GM12878 (cell line): ENCODE measurements around the gene DOCK1. TPM values are rescaled to one million over a fixed set of nuclear protein-coding genes. Genes with fewer than 3 reads are reported as not detected.

Experiments used
- MAX ChIP-seq: IDR thresholded peaks from 2 replicates; pipeline ENCODE4 v1.6.1; 2012; ENCODE audit warnings: low read depth, low read length, improper control_type of control experiment
- PAX5 ChIP-seq: IDR thresholded peaks from 2 replicates; pipeline ENCODE4 v1.6.1; 2011; ENCODE audit warnings: low read depth, low read length, borderline replicate concordance
- POU2F2 ChIP-seq: IDR thresholded peaks from 3 replicates; pipeline ENCODE4 v1.6.1; 2011; ENCODE audit warnings: low read depth, mild to moderate bottlenecking, low read length, borderline replicate concordance
- ZBTB40 ChIP-seq: fragments of 450-650 bp; IDR thresholded peaks from 2 replicates; pipeline ENCODE4 v1.6.1; 2016; ENCODE audit warnings: mild to moderate bottlenecking, moderate library complexity, borderline replicate concordance
- ZZZ3 ChIP-seq: IDR thresholded peaks from 2 replicates; pipeline ENCODE4 v1.6.1; 2011; ENCODE audit warnings: low read depth; ENCODE audit not compliant: control insufficient read depth, insufficient read length
- polyA plus RNA-seq, 11 experiments: library from polyadenylated mRNA; depleted of rRNA in 4 of 11; unstranded in 6 of 11; stranded (reverse) in 5 of 11; fragments of >200 nt; fragmentation: Nextera tagmentation in 4 of 11; fragmentation: Illumina TruSeq in 1 of 11; extraction: Ambion mirVana in 4 of 11; extraction: Trizol in 1 of 11; gene quantifications; 1 replicate in 1 of 11; 2 replicates in 10 of 11; pipeline versions ENCODE4 v1.2.1 to v1.2.3, GENCODE V29; 2011 to 2016; ENCODE audit warnings: inconsistent platforms in 2 of 11, missing spikeins in 2 of 11, low read depth in 1 of 11
- total RNA-seq, 4 experiments: library from RNA; depleted of rRNA in 3 of 4; stranded (reverse); fragments of >200 nt in 3 of 4; fragmentation: Illumina TruSeq in 1 of 4; extraction: Trizol in 1 of 4; gene quantifications; 2 replicates each; pipeline versions ENCODE4 v1.2.1 to v1.2.3, GENCODE V29; 2013 to 2021
- TF ChIP-seq, protein P1 (sequence below): IDR thresholded peaks from 2 replicates; pipeline ENCODE4 v1.6.1; 2011; ENCODE audit warnings: borderline replicate concordance, low read depth, mild to moderate bottlenecking, moderate library complexity, low read length; ENCODE audit not compliant: insufficient read depth, poor library complexity, severe bottlenecking
- TF ChIP-seq, protein P2 (sequence below): fragments of 450-650 bp; IDR thresholded peaks from 2 replicates; pipeline ENCODE4 v1.6.1; 2017; ENCODE audit warnings: antibody characterized with exemption, mild to moderate bottlenecking, moderate library complexity
- TF ChIP-seq, protein P3 (sequence below): fragments of 150-350 bp; IDR thresholded peaks from 2 replicates; pipeline ENCODE4 v1.6.1; 2014; ENCODE audit warnings: mild to moderate bottlenecking, low read depth, low read length

Gene DOCK1
- total and polyA plus RNA-seq, 10 of the 15 experiments (the other 5 are each of a cell fraction or from before 2014, with no cell fraction given), result 0.05 to 0.18 TPM; not detected in 8

GRCh38 chr10:127441350-127442219, 536.4 kb downstream of the DOCK1 start (continued):
- TF ChIP-seq, protein P1, sequence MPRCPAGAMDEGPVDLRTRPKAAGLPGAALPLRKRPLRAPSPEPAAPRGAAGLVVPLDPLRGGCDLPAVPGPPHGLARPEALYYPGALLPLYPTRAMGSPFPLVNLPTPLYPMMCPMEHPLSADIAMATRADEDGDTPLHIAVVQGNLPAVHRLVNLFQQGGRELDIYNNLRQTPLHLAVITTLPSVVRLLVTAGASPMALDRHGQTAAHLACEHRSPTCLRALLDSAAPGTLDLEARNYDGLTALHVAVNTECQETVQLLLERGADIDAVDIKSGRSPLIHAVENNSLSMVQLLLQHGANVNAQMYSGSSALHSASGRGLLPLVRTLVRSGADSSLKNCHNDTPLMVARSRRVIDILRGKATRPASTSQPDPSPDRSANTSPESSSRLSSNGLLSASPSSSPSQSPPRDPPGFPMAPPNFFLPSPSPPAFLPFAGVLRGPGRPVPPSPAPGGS, result no peak
- TF ChIP-seq ZBTB40 (no peak), MAX (no peak), POU2F2 (no peak), PAX5 (no peak), ZZZ3 (no peak)
- TF ChIP-seq, protein P2, sequence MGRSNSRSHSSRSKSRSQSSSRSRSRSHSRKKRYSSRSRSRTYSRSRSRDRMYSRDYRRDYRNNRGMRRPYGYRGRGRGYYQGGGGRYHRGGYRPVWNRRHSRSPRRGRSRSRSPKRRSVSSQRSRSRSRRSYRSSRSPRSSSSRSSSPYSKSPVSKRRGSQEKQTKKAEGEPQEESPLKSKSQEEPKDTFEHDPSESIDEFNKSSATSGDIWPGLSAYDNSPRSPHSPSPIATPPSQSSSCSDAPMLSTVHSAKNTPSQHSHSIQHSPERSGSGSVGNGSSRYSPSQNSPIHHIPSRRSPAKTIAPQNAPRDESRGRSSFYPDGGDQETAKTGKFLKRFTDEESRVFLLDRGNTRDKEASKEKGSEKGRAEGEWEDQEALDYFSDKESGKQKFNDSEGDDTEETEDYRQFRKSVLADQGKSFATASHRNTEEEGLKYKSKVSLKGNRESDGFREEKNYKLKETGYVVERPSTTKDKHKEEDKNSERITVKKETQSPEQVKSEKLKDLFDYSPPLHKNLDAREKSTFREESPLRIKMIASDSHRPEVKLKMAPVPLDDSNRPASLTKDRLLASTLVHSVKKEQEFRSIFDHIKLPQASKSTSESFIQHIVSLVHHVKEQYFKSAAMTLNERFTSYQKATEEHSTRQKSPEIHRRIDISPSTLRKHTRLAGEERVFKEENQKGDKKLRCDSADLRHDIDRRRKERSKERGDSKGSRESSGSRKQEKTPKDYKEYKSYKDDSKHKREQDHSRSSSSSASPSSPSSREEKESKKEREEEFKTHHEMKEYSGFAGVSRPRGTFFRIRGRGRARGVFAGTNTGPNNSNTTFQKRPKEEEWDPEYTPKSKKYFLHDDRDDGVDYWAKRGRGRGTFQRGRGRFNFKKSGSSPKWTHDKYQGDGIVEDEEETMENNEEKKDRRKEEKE, result no peak
- TF ChIP-seq, protein P3, sequence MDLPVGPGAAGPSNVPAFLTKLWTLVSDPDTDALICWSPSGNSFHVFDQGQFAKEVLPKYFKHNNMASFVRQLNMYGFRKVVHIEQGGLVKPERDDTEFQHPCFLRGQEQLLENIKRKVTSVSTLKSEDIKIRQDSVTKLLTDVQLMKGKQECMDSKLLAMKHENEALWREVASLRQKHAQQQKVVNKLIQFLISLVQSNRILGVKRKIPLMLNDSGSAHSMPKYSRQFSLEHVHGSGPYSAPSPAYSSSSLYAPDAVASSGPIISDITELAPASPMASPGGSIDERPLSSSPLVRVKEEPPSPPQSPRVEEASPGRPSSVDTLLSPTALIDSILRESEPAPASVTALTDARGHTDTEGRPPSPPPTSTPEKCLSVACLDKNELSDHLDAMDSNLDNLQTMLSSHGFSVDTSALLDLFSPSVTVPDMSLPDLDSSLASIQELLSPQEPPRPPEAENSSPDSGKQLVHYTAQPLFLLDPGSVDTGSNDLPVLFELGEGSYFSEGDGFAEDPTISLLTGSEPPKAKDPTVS, result no peak
- TF ChIP-seq, all 136 proteins: peak for 0
